Measurements from ENCODE around the gene CHRNA4. TPM values are rescaled to one million over a fixed set of nuclear protein-coding genes. Genes with fewer than 3 reads are reported as not detected.

CHRNA4 gene
- total RNA-seq, 1 experiment from 2014 or later, result 0.11 TPM

DNA sequence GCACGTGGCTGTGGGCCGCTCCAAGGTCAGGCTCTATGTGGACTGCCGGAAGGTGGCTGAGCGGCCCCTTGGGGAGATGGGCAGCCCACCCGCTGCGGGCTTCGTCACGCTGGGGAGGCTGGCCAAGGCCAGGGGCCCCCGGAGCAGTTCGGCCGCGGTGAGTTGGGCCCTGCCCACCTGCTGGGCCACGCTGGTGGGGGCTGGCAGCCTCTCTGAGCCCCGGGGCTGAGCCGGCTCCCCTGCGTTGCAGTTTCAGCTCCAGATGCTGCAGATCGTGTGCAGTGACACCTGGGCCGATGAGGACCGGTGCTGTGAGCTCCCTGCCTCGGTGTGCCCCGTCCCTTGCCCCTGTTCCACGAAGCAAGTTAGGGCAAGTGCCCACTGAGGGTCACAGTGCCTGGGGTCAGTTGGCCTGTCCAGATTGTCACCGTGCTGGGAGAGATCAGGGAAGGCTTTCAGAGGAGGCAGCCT is 41.1 kb downstream of the CHRNA4 start:
- DNase-seq, result peak in 1 of 2 experiments; percentile 44
- POLR2A ChIA-PET, result no interaction called here
- no peaks in the 10 kb centered on the region for H3K4me1 Mint-ChIP-seq (ENCODE audit: low read depth, unreplicated experiment)
- H3K27ac Mint-ChIP-seq (ENCODE audit: unreplicated experiment), result no peak overlapping the region
- peaks cover 11% of the 10 kb centered on the region for H3K27me3 Mint-ChIP-seq (ENCODE audit: insufficient read depth, unreplicated experiment)
- intact Hi-C loops (cut with micrococcal nuclease; ENCODE audit: unreplicated experiment), result no loop called here
- H3K27me3 ChIP-seq (replicated peaks; ENCODE audit: control insufficient read depth, insufficient read depth, low read length), result no peaks in the 10 kb centered on the region
- CTCF ChIA-PET, result interaction anchor here (1.1 kb wide), 1 partner anchor 10 kb away, joined by 3 read pairs; no protein-coding TSS in a partner anchor
- H3K36me3 Mint-ChIP-seq (ENCODE audit: insufficient read depth, unreplicated experiment), result no peaks in the 10 kb centered on the region
- H3K4me3 ChIP-seq (ENCODE audit: low read depth, low read length), result no peak overlapping the region
- no peaks in the 10 kb centered on the region for H3K9me3 ChIP-seq
- peaks cover 5% of the 10 kb centered on the region; the same call in 1 of the 2 replicates for H3K4me1 ChIP-seq
- no peaks in the 10 kb centered on the region for H3K9me3 Mint-ChIP-seq (ENCODE audit: unreplicated experiment)
- TF ChIP-seq, protein P1, sequence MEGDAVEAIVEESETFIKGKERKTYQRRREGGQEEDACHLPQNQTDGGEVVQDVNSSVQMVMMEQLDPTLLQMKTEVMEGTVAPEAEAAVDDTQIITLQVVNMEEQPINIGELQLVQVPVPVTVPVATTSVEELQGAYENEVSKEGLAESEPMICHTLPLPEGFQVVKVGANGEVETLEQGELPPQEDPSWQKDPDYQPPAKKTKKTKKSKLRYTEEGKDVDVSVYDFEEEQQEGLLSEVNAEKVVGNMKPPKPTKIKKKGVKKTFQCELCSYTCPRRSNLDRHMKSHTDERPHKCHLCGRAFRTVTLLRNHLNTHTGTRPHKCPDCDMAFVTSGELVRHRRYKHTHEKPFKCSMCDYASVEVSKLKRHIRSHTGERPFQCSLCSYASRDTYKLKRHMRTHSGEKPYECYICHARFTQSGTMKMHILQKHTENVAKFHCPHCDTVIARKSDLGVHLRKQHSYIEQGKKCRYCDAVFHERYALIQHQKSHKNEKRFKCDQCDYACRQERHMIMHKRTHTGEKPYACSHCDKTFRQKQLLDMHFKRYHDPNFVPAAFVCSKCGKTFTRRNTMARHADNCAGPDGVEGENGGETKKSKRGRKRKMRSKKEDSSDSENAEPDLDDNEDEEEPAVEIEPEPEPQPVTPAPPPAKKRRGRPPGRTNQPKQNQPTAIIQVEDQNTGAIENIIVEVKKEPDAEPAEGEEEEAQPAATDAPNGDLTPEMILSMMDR (IDR thresholded peaks at IDR 0.05; ENCODE audit: insufficient read depth in 1 of 2, low read depth in 1 of 2, low read length in 1 of 2, severe bottlenecking in 1 of 2, unreplicated experiment in 1 of 2), result no peak
- no peaks in the 10 kb centered on the region for H3K36me3 ChIP-seq (ENCODE audit: control insufficient read depth, insufficient read depth, low read length)
- H3K4me3 Mint-ChIP-seq (ENCODE audit: unreplicated experiment), result no peak overlapping the region
- no TSS peak for BruUV-seq (replicated peaks)

- POLR2A ChIA-PET, result no interaction called here
- Histone ChIP-seq H3K9me3 (no peaks in the 10 kb centered on the region), H3K27me3 (replicated peaks; ENCODE audit: control insufficient read depth, insufficient read depth, low read length) (no peaks in the 10 kb centered on the region), H3K36me3 (ENCODE audit: control insufficient read depth, insufficient read depth, low read length) (no peaks in the 10 kb centered on the region), H3K4me3 (ENCODE audit: low read depth, low read length) (no peak overlapping the region), H3K4me1 (peaks cover 5% of the 10 kb centered on the region; the same call in 1 of the 2 replicates)
- CTCF ChIA-PET, result interaction anchor here (1.1 kb wide), 1 partner anchor 10 kb away, joined by 3 read pairs; no protein-coding TSS in a partner anchor
- Mint-ChIP-seq H3K4me3 (ENCODE audit: unreplicated experiment) (no peak overlapping the region), H3K36me3 (ENCODE audit: insufficient read depth, unreplicated experiment) (no peaks in the 10 kb centered on the region), H3K27me3 (ENCODE audit: insufficient read depth, unreplicated experiment) (peaks cover 11% of the 10 kb centered on the region), H3K4me1 (ENCODE audit: low read depth, unreplicated experiment) (no peaks in the 10 kb centered on the region), H3K9me3 (ENCODE audit: unreplicated experiment) (no peaks in the 10 kb centered on the region), H3K27ac (ENCODE audit: unreplicated experiment) (no peak overlapping the region)
- peak in 1 of 2 experiments; percentile 51 for DNase-seq
- intact Hi-C loops (cut with micrococcal nuclease; ENCODE audit: unreplicated experiment), result no loop called here
- TF ChIP-seq, protein P1 (IDR thresholded peaks at IDR 0.05; ENCODE audit: insufficient read depth in 1 of 2, low read depth in 1 of 2, low read length in 1 of 2, severe bottlenecking in 1 of 2, unreplicated experiment in 1 of 2), result no peak
- no TSS peak for BruUV-seq (replicated peaks)
Measured at GRCh38 chr20:63319164-63320040, 41.7 kb downstream of the CHRNA4 start.

DNA sequence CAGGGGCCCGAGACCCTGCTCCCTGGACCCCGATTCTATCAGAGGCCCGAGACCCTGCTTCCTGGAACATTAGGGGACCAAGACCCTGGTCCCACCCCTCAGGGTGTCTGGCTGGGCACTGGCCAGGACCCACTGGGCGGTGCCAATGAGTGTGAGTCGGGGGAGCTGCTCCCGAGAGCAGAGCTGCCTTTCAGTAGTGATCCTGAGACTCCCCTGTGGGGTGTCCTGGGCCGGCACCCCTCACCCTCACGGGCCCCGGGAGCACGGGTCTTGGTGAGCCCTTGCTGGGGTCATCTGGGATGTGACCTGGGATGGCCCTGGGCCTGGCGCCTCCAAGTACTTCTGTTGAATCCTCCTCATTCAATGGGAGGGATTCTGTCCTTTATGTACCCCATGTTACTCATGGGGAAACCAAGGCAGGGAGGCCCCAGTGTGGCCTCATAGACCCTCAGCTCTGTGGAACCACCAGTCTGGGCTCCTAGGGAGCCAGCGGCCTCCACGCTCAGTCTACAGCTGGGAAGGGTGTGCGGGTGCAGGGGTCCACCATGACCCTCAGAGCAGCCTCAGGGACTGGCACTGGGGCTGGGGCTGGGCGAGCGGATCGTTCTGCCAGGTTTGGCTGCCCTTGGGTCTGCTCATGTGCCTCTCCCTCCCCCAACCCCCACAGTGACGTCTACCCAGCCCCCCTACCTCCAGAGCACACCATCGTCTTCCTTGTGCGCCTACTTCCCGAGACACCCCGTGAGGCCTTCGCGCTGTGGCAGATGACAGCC is 42.6 kb downstream of the CHRNA4 start:
- POLR2A ChIA-PET, result no interaction called here
- H3K9me3 ChIP-seq, result no peaks in the 10 kb centered on the region
- CTCF ChIA-PET, result interaction anchor here (1.1 to 1.2 kb wide), 2 partner anchors 9 kb away, joined by 3 to 5 read pairs; no protein-coding TSS in a partner anchor
- no peaks in the 10 kb centered on the region for H3K36me3 ChIP-seq (ENCODE audit: control insufficient read depth, insufficient read depth, low read length)
- intact Hi-C loops (cut with micrococcal nuclease; ENCODE audit: unreplicated experiment), result no loop called here
- no peak overlapping the region for H3K4me3 ChIP-seq (ENCODE audit: low read depth, low read length)
- Mint-ChIP-seq H3K27me3 (ENCODE audit: insufficient read depth, unreplicated experiment) (peaks cover 4% of the 10 kb centered on the region), H3K4me3 (ENCODE audit: unreplicated experiment) (no peak overlapping the region), H3K27ac (ENCODE audit: unreplicated experiment) (no peak overlapping the region), H3K9me3 (ENCODE audit: unreplicated experiment) (no peaks in the 10 kb centered on the region), H3K4me1 (ENCODE audit: low read depth, unreplicated experiment) (no peaks in the 10 kb centered on the region), H3K36me3 (ENCODE audit: insufficient read depth, unreplicated experiment) (no peaks in the 10 kb centered on the region)
- no TSS peak for BruUV-seq (replicated peaks)
- peak in 1 of 2 experiments; percentile 40 for DNase-seq
- TF ChIP-seq, protein P1 (IDR thresholded peaks at IDR 0.05; ENCODE audit: insufficient read depth in 1 of 2, low read depth in 1 of 2, low read length in 1 of 2, severe bottlenecking in 1 of 2, unreplicated experiment in 1 of 2), result no peak
- peaks cover 5% of the 10 kb centered on the region; the same call in 1 of the 2 replicates for H3K4me1 ChIP-seq
- peaks cover 1% of the 10 kb centered on the region; the same call in 1 of the 2 replicates for H3K27me3 ChIP-seq (replicated peaks; ENCODE audit: control insufficient read depth, insufficient read depth, low read length)
